ENCODE data around the gene CCDC107. TPM values are rescaled to one million over a fixed set of nuclear protein-coding genes. Genes with fewer than 3 reads are reported as not detected.

Gene CCDC107
- total RNA-seq, 2 donors from 2014 or later: 38.5 to 64.3 TPM

DNA sequence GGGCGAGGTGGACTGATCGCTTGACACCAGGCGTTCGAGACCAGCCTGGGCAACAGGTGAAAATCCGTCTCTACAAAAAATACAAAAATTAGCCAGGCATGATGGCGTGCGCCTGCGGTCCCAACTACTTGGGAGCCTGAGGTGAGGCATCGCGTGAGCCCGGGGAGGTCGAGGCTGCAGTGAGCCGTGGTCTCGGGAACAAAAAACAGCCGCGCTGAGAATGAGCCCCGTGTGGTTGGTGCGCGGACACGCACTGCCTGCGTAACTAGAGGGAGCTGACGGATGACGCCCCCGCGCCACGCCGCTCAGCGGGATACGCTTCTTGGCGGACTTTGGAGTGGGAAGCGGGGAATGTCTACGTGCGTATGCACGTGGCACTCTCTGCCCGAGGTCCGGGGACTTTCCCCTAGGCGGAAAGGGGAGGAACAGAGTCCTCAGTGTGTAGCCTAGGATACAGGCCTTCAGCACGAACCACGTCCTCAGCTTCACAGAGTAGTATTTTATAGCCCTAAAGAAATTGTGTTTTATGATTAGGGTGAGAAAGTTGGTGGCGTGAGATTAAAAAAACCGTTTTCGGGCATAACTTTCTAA, 451 bp upstream of the CCDC107 start, which contains the start of gene RMRP:
TSS of gene RMRP (minus strand) at position 474 of the 591 bp plus-strand sequence.
- TF ChIP-seq, protein P1, sequence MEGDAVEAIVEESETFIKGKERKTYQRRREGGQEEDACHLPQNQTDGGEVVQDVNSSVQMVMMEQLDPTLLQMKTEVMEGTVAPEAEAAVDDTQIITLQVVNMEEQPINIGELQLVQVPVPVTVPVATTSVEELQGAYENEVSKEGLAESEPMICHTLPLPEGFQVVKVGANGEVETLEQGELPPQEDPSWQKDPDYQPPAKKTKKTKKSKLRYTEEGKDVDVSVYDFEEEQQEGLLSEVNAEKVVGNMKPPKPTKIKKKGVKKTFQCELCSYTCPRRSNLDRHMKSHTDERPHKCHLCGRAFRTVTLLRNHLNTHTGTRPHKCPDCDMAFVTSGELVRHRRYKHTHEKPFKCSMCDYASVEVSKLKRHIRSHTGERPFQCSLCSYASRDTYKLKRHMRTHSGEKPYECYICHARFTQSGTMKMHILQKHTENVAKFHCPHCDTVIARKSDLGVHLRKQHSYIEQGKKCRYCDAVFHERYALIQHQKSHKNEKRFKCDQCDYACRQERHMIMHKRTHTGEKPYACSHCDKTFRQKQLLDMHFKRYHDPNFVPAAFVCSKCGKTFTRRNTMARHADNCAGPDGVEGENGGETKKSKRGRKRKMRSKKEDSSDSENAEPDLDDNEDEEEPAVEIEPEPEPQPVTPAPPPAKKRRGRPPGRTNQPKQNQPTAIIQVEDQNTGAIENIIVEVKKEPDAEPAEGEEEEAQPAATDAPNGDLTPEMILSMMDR (IDR thresholded peaks at IDR 0.05): peak; percentile 12 to 22
- peaks cover 0 to 42% of the 10 kb centered on the region in 2 donors for H3K4me1 ChIP-seq
- H3K27me3 ChIP-seq: no peaks in the 10 kb centered on the region
- peak within 1 kb of the TSS; percentile 85 to 89 for H3K4me3 ChIP-seq
- DNase-seq (ENCODE audit: low spot score): peak; percentile 99
- H3K27ac ChIP-seq: peak within 1 kb of the TSS; percentile 97 to 98
- H3K36me3 ChIP-seq: peaks cover 15% of the 10 kb centered on the region
- H3K9me3 ChIP-seq: no peaks in the 10 kb centered on the region

DNA sequence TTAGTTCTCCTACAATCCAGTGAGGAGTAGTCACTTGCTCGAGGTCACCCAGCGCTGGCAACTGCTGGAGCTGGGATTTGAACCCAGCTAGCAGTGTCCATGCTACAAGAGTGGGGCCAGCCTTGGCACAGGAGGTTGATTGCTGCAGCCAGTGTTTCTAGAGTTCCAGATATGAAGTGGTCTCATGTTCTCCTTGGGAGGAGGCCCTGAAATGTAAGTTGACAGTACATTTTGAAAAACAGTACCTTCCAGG, 802 bp downstream of the CCDC107 start:
- H3K27ac ChIP-seq: peak overlapping the region; percentile 97 to 98
- peaks cover 15% of the 10 kb centered on the region for H3K36me3 ChIP-seq
- no peaks in the 10 kb centered on the region for H3K27me3 ChIP-seq
- H3K4me3 ChIP-seq: peak overlapping the region; percentile 85 to 89
- no peaks in the 10 kb centered on the region for H3K9me3 ChIP-seq
- peaks cover 0 to 42% of the 10 kb centered on the region in 2 donors for H3K4me1 ChIP-seq
- TF ChIP-seq, protein P1 (IDR thresholded peaks at IDR 0.05): no peak
- DNase-seq (ENCODE audit: low spot score): no peak

DNA sequence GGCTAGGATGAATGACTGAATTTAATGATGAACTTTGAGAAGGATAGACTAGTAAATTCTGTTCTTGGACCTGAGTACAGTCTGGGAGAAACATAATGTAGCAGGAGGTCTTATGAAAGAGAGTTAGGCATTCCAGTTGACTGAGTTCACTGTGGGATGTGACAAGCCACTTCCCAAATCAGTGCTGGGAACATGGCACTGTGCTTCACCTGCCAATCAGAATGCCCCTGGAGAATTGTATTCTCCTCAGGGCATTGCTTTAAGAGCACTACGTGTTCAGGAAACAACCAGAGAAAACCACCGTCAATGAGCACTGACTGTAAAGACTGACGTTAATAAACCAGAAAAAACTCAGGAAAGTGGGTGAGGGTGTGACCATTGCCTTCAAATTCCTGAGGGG, 1.2 kb downstream of the CCDC107 start:
- Histone ChIP-seq H3K4me3 (peak overlapping the region; percentile 85 to 89), H3K36me3 (peaks cover 15% of the 10 kb centered on the region), H3K27me3 (no peaks in the 10 kb centered on the region), H3K9me3 (no peaks in the 10 kb centered on the region), H3K4me1 (peaks cover 0 to 42% of the 10 kb centered on the region in 2 donors), H3K27ac (peak overlapping the region; percentile 97 to 98)
- no peak for DNase-seq (ENCODE audit: low spot score)
- TF ChIP-seq, protein P1 (IDR thresholded peaks at IDR 0.05): no peak

DNA sequence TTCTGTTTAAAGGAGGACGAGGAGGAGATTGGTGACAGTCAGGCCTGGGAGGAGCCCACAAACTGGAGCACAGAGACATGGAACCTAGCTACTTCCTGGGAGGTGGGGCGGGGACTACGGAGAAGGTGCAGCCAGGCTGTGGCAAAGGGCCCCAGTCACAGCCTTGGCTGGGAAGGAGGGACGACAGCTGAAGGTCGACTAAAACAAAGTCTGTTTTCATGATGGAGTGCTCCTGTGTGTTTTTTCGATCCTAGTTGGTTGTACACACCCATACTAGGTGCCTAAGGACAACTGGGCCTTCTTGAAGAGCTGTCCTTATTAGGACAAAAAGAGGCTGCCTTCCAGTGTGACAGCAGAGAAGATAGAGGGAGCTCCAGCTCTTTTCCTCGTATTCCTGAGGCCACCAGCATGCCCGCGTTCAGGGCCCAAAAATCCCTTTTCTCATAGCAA, 2.9 kb downstream of the CCDC107 start:
- no peaks in the 10 kb centered on the region for H3K27me3 ChIP-seq
- H3K36me3 ChIP-seq: peaks cover 15% of the 10 kb centered on the region
- H3K4me3 ChIP-seq: no peak overlapping the region
- DNase-seq (ENCODE audit: low spot score): no peak
- H3K4me1 ChIP-seq: peaks cover 0 to 54% of the 10 kb centered on the region in 2 donors
- H3K9me3 ChIP-seq: no peaks in the 10 kb centered on the region
- TF ChIP-seq, protein P1 (IDR thresholded peaks at IDR 0.05): peak in 1 of 2 donors; percentile 73
- peak overlapping the region; percentile 97 to 98 for H3K27ac ChIP-seq

DNA sequence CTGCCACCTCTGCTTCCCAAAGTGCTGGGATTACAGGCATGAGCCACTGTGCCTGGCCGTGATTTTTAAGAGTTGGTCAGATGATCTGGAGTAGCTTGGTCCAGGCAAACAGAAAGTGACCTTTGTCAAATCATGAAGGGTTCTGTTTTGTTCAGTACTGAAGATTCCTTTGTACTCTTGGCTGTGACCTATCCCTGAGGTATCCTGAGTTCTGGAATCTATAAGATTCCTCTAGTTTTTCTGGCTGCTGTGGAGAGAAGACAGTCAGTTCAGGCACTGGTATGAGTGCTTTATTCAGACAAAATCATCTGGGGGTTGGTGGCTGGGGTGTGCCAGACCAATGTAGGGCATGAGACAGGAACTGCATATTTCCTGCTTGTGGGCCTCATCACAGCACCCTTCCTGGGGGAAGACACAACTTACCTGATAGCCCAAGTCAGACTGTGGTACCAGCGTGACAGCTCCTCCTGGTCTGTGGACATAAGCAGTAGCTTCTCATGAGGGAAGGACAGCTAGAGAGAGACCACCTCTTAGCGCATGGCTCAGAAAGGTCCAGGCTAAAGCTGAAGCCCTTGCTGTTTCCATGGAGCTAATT, 3.8 kb downstream of the CCDC107 start:
- TF ChIP-seq, protein P1 (IDR thresholded peaks at IDR 0.05): no peak
- Histone ChIP-seq H3K4me1 (peaks cover 0 to 52% of the 10 kb centered on the region in 2 donors), H3K27ac (peak overlapping the region; percentile 97 to 98)

More for the DNA sequence above, 3.8 kb downstream of the CCDC107 start:
- no peak for DNase-seq (ENCODE audit: low spot score)
- H3K4me3 ChIP-seq: no peak overlapping the region
- H3K36me3 ChIP-seq: peaks cover 15% of the 10 kb centered on the region
- H3K27me3 ChIP-seq: no peaks in the 10 kb centered on the region
- no peaks in the 10 kb centered on the region for H3K9me3 ChIP-seq

All from right atrium auricular region (tissue), 2 donors.